A673 (cell line): ENCODE results near the gene FAM177B. TPM values are rescaled to one million over a fixed set of nuclear protein-coding genes. Genes with fewer than 3 reads are reported as not detected.

Source experiments
- BruUV-seq: library from RNA; stranded (reverse); fragments of 400-500 nt; replicated peaks from 2 replicates; lab custom pipeline; 2021; lab: Mats Ljungman, UMichigan
- CTCF ChIA-PET: fragments of 300-600 bp; sonication (Branson Sonifier 250); formaldehyde crosslinking; loops from one replicate; lab custom pipeline; 2022; ENCODE audit warnings: antibody characterized with exemption; lab: Charles Lee
- POLR2A ChIA-PET: fragments of 300-600 bp; sonication (Branson Sonifier 250); formaldehyde crosslinking; loops from one replicate; lab custom pipeline; 2022; ENCODE audit warnings: antibody characterized with exemption; ENCODE audit not compliant: low non-redundant PET; lab: Charles Lee
- DNase-seq: peaks from one replicate; pipeline ENCODE4 v3.0.0-alpha.2; 2015; ENCODE audit warnings: low spot score
- H3K27ac ChIP-seq: fragments of 200-600 bp; sonication (generic); 2 replicates; pipeline ENCODE4 v1.5.1; 2016; ENCODE audit warnings: mixed run types, low read depth, mild to moderate bottlenecking, mixed read lengths, antibody characterized with exemption, low read length; ENCODE audit not compliant: poor library complexity, severe bottlenecking
- H3K27me3 ChIP-seq: fragments of 200-600 bp; sonication (generic); replicated peaks from 2 replicates; pipeline ENCODE4 v1.6.1; 2017; ENCODE audit warnings: mixed run types, low read depth, mild to moderate bottlenecking, mixed read lengths, antibody characterized with exemption, low read length; ENCODE audit not compliant: insufficient read depth, poor library complexity
- H3K36me3 ChIP-seq: fragments of 200-600 bp; sonication (generic); 2 replicates; pipeline ENCODE4 v1.6.1; 2016; ENCODE audit warnings: mixed run types, mild to moderate bottlenecking, mixed read lengths, antibody characterized with exemption, low read length; ENCODE audit not compliant: insufficient read depth, poor library complexity, severe bottlenecking
- H3K4me1 ChIP-seq: fragments of 200-600 bp; sonication (generic); 2 replicates; pipeline ENCODE4 v1.6.1; 2017; ENCODE audit warnings: mixed run types, mild to moderate bottlenecking, mixed read lengths, antibody characterized with exemption, low read length; ENCODE audit not compliant: insufficient read depth, poor library complexity, severe bottlenecking
- H3K4me3 ChIP-seq: fragments of 200-600 bp; sonication (generic); 2 replicates; pipeline ENCODE4 v1.5.1; 2016; ENCODE audit warnings: low read depth, mixed run types, mild to moderate bottlenecking, mixed read lengths, low read length; ENCODE audit not compliant: poor library complexity, severe bottlenecking
- H3K9me3 ChIP-seq: fragments of 200-600 bp; sonication (generic); 2 replicates; pipeline ENCODE4 v1.6.1; 2016; ENCODE audit warnings: mixed run types, low read depth, mild to moderate bottlenecking, mixed read lengths, antibody characterized with exemption, low read length; ENCODE audit not compliant: poor library complexity, severe bottlenecking
- CTCF ChIP-seq: fragments of 300-800, 200-600 bp; sonication (generic); conservative IDR thresholded peaks from 2 replicates; pipeline ENCODE4 v1.5.1; 2017; ENCODE audit warnings: low read depth, mild to moderate bottlenecking, antibody characterized with exemption, low read length, moderate library complexity, mixed read lengths
- EZH2 ChIP-seq: fragments of 200-600 bp; sonication (generic); IDR thresholded peaks from 2 replicates; pipeline ENCODE4 v1.6.1; 2017; ENCODE audit warnings: borderline replicate concordance, low read depth, mild to moderate bottlenecking, mixed read lengths, antibody characterized with exemption, low read length; ENCODE audit not compliant: poor library complexity, severe bottlenecking
- intact Hi-C: fragments of 100-400 bp; cut with micrococcal nuclease; formaldehyde crosslinking; loops from one replicate; pipeline ENCODE4 v1.10.0; 2022; ENCODE audit not compliant: unreplicated experiment
- total RNA-seq: library from RNA; stranded (reverse); gene quantifications from 2 replicates; pipeline ENCODE4 v1.2.3, GENCODE V29; 2021

Gene FAM177B
- total RNA-seq, 1 experiment from 2014 or later = not detected

- Histone ChIP-seq H3K4me1 (peaks cover 16% of the 10 kb centered on the region), H3K27me3 (no peaks in the 10 kb centered on the region), H3K36me3 (no peaks in the 10 kb centered on the region), H3K4me3 (no peak overlapping the region), H3K9me3 (no peaks in the 10 kb centered on the region), H3K27ac (no peak overlapping the region)
- BruUV-seq = no TSS peak
- intact Hi-C loops = no loop called here
- TF ChIP-seq CTCF = no peak
- DNase-seq = no peak
- CTCF ChIA-PET = no interaction called here
- POLR2A ChIA-PET = no interaction called here
These were observed 50.7 kb downstream of the FAM177B start for GRCh38 chr1:222787729-222788128.

GRCh38 chr1:222788402-222789156, 51.6 kb downstream of the FAM177B start:
- Histone ChIP-seq H3K27me3 (no peaks in the 10 kb centered on the region), H3K9me3 (no peaks in the 10 kb centered on the region), H3K27ac (no peak overlapping the region), H3K4me3 (no peak overlapping the region), H3K36me3 (no peaks in the 10 kb centered on the region), H3K4me1 (peaks cover 16% of the 10 kb centered on the region)
- TF ChIP-seq CTCF = no peak
- TF ChIP-seq EZH2 = no peak
- ChIA-PET CTCF (no interaction called here), POLR2A (no interaction called here)
- DNase-seq = no peak
- no TSS peak for BruUV-seq
- intact Hi-C loops = no loop called here

- no TSS peak for BruUV-seq
- TF ChIP-seq EZH2 = no peak
- TF ChIP-seq CTCF = no peak
- Histone ChIP-seq H3K9me3 (no peaks in the 10 kb centered on the region), H3K27me3 (no peaks in the 10 kb centered on the region), H3K4me1 (peaks cover 14% of the 10 kb centered on the region), H3K4me3 (no peak overlapping the region), H3K36me3 (no peaks in the 10 kb centered on the region), H3K27ac (no peak overlapping the region)
- no peak for DNase-seq
- intact Hi-C loops = loop anchor here (5.0 kb wide), 1 partner anchor 892 kb away; no protein-coding TSS in a partner anchor
- CTCF ChIA-PET = no interaction called here
- POLR2A ChIA-PET = no interaction called here
These were observed 53.1 kb downstream of the FAM177B start for GRCh38 chr1:222790115-222790514.
